NCI-H1694 treated with DMSO at 0.1 percent for 48 hours (cell line): ENCODE data around the gene FLT3.
"Not testable (repeated sequence)": the region's sequence is repeated elsewhere in the genome, so short reads cannot be mapped to it uniquely, and the experiment has no call there.

Experiments
- DNase-seq: peaks from one replicate; lab custom pipeline; 2025; lab: John Stamatoyannopoulos, UW

FLT3 gene

DNA sequence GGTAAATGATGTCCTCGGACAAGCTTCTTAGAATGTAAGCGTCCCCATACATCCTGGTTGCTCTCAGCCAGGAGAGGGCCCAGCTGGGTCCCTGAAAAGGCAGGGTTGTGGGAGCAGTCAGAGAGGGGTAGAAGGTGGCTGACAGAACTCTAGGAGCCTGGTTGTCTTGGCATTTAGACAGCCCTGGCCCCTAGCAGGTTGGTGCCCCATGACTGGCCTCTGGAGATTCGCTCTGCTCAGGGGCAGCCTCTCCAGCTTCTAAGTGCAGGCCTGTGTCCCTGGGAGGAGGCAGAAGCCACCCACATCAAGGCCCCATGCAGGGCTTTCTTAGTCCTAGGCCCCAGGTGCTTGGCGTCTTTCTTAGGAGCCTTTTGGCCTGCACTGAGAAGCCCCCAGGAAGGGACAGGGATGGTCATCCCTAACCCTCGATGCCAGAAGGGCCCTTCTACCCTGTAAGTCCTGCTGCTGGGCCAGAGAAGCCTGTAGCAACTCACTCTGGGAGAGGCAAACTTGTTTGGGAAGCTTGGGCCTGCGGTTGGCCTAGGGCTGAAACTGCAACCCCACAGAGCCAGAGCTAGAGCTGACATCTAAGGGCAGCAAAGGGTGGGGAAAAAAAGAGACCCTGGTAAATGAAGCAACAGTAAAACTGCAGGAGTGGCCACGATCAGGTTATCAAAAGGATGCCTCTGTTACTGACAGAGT is 128.4 kb downstream of the FLT3 start:
- DNase-seq, result no peak

DNA sequence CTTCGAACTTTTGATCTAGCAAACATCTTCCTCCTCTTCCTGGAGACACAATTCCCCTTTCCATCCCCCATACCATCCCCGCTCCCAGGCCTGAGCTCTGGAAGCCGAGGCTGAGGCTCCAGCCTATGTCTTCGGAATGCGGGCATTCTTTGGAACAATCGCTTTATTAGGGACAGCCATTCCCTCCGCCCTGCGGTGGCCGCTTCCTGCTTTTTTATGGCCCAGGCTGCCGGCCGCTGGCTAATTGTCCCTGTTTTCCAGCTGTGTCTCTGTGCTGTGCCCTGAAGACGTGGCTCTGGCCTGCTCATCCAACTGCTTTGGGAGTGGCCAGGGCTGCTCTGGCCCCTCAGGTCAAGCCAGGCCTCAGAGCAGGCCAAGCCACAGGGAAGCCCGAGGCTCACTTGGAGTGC is 129.1 kb downstream of the FLT3 start:
- DNase-seq, result no peak

DNA sequence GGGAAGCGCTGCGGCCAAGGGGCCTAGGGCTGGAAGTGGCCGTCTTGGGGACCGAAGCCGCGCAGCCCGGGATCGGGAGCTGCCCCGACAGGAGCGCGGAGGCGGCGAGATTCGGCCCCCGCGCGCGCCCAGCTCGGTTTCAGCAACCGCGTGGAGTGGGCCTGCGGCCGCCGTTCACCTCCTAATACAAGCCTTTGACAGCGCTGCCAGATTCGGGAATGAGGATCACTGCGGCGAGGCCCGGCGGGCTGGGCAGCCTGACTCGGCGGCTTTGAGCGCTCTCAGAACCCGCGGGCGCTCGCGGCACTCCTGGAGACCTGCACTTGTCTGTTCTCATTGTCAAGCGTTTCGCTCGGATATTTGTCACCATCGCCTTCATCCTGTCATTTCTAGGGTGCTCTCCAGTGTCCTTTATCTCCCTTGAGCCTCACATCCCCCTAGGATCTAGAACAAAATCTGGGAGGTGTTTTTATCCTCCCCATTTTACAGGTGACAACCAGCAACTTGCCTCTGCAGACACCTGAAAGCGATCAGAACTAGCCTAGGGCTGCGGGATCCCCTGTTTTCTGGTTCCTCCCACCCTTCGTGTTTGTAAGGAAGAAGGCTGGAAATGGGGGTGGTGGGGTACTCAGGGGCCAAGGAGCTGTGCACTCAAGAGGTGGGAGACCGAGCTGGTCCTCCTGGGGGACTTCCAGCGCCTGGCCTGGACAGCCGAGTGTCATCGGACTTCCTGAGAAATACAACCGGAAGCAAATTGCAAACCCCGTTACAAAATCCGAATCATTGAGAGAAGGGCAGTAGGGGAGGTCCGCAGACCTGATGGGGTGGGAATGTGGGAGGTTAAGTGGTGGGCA is 129.8 kb downstream of the FLT3 start:
- no peak for DNase-seq

DNA sequence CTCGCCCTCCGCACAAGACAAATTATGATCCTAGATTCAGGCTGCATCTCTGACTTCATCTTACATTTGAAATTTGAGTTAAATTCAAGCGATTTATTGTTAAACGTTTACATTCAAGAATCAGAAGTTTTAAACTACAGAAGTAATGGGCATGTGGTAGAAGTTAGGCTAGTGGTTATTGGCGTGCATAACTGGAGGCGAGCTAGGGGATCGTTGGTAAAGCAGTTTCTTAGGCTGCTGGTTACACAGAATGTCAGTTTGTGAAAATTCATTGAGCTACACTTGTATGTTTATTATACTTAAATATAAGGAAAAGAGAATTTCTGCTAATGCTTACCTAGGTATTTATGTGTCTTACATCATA is 130.5 kb downstream of the FLT3 start:
- no peak for DNase-seq

DNA sequence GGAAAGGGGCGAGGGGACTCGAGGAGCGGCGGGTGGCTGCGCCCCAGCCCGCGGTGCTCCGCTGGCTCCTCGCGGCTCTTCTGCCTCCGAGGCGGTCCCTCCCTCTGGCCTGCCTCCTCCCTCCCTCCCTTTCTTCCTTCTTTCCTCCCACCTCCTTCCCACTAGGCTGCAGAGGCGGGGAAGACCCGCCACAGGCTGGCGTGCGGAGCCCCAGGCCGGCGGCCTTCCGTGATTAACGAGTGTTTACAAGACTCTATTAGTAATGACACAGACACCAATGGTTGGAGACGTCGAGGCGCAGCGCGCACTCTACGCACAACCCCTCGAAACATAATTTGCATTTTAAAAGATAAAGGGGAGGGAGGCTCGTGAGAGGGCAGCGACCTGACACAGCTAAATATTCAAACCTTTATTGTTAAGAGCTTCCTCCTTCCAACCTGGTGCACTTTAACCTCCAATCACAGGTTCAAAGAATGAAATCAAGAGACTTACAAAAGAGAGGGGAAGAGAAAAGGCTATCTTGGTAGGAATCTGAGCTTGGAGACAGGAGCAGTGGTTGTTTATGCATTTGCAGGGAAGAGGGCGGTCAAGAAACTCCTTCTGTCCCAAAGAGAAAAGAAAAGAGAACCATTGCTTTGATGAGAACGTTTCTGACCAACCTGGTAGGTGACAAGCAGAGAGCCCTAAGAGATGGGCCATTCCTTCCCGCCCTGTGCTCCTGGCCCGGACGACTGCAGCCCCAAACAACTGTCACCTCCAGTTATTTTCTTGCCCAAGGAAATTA is 131.1 kb downstream of the FLT3 start, which contains the start of gene CDX2:
TSS of gene CDX2 (minus strand) at position 234 of the 784 bp plus-strand sequence. CDS start 309 bp downstream, outside the sequence.
- DNase-seq, result no peak

DNA sequence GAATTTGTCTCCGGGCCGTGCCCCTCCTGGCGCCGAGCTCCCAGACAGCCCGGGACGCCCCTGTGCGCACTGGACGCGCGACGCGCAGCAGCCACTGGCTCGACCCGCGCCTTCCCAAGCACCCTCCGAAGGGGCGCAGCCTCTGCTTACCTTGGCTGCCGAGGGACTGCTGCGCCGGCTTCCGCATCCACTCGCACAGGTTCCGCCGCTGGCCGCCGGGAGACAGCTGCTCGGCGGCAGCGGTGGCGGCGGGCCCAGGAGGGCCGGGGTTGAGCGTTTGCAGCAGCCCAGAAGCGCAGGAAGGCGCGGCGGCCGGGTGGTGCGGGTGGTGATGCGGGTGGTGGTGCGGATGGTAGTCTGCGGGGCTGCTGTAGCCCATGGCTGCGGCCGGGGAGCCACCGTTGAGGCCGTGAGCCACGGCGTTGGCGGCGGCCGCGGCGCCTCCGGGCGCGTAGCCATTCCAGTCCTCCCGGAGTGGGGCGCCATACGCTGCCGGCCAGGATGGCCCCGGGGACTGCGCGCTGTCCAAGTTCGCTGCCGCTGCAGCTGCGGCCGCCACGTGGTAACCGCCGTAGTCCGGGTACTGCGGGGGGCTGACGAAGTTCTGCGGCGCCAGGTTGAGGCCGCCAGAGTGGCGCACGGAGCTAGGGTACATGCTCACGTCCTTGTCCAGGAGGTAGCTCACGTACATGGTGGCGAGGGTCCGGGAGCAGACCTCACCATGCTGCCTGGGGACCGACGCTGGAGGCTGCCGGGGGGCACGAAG is 131.9 kb downstream of the FLT3 start:
- DNase-seq, result no peak

DNA sequence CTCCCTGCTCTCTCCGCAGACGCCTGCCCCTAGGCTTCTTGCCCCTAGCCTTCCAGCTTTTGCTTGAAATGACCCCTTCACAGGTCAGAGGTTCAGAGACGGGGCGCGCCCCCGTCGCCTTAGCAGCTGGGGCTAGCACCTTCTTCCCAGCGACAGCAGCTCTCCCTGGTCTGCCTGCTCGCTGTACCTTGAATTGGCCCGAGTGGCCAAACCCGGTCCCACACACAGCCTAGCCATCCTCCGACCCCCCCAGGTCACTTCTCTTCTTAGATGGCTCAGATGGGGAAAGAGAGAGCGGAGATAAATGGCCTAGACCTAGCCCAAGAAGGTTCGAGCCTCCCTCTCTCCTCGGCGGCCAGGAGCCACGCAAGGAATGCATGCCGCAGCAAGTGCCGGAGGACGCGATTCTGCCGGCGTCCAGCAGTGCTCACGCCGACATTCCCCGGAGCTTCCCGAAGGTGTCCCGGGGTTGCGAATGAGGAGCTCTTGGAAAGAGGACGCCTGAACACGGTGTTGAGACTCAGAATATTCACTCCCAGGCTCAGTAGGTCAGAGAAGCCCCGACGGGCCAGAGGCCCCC is 132.6 kb downstream of the FLT3 start:
- DNase-seq, result no peak

DNA sequence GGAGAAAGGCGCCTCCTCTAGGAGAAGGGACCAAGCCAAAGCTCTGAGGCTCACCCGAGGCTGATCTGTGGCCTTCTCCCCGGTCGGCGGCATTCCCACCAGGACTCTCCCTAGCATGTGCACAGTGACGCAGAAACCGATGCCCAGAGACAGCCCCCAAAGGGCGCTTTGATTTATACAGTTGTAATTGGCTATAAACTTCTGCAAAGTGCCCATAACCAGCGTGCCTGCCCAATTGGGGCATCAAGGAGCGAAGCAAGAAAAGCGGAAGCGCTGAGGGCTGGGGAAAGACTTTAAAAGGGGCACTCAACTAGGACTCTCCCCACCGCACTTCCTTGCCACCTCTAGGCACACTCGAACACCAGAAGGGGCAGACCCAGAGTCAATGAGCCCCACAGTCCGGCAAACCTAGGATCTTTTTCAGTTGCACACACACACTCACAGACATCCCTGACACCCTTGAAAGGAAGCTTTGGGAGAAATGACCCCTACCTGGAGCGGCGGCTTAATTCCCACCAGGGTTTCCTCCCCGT is 133.1 kb downstream of the FLT3 start:
- no peak for DNase-seq

DNA sequence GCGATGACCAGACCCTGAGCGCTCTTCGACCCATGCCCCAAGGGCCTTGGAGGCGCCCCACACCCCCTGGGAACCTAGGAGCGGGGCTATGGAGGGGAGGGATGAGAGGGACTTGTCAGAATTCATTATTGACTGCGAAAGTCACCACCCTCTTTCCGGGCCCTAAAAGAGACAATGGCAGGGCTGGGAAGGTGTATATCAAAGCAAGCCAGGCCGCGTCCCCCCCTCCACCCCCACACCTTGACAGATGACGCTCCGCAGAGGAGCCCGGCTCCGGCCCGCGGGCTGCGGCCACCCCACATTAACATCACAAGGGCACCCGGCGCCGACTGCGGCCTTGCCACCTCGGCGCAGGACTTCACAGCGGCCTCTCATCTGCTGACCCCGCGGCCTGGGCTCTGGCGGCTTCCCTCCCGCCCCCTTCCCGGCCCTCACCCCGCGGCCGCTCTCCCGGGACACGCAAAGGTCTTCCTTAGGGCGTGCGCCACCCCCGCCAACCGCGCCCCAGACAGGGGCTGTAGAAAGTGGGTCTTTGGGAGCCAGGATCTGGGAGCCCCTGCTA is 133.7 kb downstream of the FLT3 start:
- no peak for DNase-seq

DNA sequence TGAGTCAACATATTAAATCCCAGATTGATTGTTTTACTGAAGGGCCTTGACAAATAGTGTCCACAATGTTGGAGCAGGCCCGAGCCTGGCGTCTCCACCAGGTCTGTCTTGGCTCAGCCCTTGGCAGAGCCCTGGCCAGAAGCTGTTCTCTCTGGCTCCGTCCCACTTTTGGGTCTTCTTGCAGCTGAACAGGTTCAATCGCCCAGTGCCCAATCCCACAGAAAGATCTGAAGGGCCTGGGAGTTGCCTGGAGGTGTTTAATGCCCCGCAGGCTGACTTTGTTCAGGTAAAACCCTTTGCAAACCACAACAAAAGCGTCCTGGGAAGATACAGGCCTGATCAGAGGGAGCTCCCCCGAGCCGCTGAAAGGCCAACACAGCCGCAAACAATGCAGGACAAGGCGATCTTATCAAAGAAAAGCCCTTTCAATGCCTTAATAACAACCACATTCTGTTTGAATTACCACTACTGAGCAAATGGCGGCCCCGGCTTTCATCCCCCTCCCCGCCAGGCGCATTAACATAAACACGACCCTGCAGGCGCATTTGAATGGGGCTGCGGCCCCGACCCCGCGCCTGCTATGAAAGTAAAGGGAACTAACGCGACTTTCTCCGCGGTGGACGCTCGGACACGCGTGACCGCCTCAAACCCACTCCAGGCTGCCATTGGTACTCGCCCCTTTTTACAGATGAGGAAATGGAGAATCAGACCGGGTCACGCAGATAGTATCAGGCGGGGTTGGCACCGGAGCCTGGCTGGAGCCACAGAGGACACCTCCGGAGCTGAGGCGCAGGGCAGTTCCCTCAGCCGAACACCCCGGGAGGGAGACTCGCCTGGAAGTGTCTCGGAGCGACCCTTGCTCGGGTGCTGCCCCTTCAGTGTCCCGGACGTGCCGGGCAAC is 134.4 kb downstream of the FLT3 start:
- DNase-seq, result no peak

DNA sequence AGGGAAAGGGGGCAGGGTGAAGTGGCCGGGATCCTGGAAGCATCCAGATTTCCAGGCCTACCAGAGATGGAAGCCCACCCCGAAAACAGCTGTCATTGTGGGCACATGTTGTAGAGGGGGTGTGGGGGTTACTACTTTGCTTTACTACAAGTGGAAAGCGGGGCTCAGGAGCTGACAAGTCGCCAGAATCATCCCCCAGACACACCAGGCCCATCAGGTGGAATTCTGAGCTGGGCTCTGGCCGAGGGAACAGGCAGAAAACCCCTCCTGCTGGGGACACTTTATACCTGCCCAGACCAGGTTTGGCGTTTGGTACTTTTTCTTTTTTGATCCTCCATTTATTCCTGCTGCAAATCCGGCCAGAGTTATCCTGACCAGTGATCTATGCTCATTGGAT is 135.0 kb downstream of the FLT3 start:
- DNase-seq, result no peak

DNA sequence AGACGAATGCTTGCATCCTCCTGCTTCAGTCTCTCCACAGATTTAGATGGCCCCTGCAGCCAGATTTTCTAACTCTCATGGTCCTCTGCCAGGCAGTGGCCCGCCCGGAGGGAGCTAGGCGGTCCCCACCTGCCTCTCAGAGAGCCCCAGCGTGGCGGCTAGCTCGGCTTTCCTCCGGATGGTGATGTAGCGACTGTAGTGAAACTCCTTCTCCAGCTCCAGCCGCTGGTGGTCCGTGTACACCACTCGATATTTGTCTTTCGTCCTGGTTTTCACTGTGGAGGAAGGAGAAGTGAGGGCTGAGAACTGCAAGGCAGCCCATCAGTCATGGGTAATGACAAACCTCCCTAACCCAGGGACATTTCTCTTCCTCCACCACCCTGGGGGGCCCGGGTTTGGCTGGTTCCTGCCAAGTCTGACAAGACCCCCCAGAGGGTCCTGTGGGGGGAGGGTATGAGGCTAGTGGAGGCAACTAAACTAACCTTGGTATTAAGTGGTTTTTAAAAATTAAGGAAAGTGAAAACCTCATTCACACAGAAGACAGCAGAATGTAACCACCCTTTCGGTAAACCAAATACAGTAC is 135.5 kb downstream of the FLT3 start:
- no peak for DNase-seq

DNA sequence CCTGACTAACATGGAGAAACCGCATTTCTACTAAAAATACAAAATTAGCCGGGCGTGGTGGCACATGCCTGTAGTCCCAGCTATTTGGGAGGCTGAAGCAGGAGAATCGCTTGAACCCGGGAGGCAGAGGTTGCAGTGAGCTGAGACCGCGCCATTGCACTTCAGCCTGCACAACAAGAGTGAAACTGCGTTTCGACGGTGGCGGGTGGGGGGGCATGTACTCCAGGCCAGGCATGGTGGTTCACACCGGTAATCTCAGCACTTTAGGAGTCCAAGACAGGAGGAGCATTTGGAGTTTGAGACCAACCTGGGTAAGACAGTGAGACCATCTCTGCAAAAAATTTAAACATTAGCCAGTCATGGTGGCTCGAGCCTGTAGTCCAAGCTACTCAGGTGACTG is 136.2 kb downstream of the FLT3 start:
- not testable (repeated sequence) for DNase-seq

DNA sequence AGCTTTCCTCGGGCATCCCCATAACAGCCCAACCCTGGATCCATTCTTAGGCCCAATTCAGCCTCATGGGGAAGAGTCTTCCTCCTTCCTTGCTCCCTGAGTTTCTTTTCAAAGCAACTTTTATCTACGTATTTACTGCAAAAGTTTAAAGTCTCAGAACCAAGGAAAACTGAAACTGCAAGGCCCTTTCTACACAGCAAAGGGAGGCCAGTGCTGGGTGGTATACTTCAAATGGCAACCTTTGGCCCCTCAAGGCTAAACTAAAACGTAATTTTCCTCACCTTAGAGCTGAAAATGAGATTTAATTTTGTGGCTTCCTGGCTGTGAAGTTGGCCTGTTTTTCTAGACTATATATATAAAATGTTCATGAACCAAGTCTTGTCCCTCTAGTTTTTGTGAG is 136.9 kb downstream of the FLT3 start:
- no peak for DNase-seq

DNA sequence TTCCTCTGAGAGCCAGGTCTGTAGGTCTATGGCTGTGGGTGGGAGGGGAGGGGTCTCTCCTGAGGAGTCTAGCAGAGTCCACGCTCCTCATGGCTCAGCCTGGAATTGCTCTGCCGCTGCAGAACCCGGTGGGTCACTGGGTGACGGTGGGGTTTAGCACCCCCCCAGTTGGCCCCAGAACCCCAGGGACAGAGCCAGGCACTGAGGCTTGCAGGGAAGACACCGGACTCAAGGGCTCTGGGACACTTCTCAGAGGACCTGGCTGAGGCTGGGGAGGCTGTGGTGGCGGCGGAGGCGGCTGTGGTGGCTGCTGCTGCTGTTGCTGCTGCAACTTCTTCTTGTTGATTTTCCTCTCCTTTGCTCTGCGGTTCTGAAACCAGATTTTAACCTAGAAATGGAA is 137.4 kb downstream of the FLT3 start:
- no peak for DNase-seq

DNA sequence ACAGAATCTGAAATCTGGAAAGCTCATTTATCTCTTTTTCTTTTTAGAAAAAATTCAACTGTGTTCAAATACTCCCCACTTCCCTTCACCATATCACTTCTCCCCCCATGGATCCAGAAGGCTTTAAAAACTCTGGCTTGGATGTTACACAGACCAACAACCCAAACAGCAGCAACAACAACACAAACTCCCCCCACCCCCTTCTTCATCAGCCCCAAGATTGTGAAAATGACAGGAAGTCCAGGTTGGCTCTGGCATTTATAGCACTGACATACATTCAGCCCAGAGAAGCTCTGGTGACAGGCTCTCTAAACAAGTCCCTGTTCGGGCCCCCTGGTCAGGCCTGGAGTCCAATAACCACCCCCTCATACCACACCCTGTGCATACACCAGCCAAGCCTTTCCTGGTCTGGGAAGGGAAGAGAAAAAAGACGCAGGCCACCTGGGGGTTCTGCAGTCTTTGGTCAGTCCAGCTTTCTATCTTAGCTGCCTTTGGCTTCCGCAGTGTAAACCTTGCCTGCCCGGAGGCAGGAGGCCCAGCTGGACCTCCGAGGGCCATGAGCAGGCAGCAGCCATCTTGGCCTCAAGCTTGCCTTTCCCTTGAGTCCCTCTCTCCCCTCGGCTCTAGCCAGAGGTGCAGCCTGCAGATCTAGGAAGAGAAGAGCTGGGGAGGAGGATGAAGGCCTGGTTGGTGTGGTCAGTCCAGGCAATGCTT is 138.1 kb downstream of the FLT3 start:
- DNase-seq, result no peak

DNA sequence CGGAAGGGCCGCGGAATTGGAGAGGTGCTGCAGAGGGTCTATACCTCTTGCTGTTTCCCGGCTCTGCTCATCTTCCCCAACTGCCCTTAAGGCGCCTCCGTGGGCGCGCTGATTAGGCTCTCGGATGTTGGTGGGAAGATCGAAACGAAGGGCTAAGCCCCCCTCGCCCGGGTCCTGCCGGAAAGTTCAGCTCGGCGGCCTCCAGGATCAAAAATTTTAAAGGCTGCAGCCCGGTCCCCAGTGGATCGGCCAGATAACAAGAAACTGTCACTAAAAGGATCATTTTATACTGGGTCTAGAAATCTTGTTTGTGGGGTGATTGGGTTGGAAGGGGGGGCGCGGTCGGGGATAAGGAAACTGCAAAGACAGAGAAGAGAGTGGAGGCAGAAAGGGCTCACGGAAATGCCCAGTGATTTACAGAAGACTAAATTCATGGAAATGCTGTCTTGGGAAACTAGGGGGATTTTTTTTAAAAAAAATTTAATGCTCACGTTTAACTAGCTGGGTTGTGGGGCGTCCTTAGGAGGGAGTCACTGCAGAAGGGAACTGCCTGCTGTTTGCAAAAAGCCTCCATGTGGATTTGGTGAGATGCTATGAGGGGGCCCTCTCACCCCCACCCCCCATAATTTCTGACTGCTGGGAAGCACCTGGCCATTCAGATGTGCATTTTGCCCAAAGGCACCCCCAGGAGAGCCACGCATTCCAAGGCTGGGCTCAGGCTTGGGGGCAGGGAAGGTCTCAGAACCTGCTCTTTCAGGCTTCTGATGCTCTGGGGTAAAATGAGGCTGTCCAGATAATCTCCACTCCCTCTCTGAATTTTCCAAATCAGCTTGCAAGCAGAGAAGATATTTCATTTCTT is 138.9 kb downstream of the FLT3 start:
- DNase-seq, result no peak
